ENCODE data around the gene C19orf73. TPM values are rescaled to one million over a fixed set of nuclear protein-coding genes. Genes with fewer than 3 reads are reported as not detected.
A peak's percentile ranks its signal among the peaks of the same experiment; 100 is the strongest.
"Not testable (repeated sequence)": the region's sequence is repeated elsewhere in the genome, so short reads cannot be mapped to it uniquely, and the experiment has no call there.

Gene C19orf73
- total RNA-seq, 1 donor from 2014 or later, result 2.3 TPM

GRCh38 chr19:49150106-49150943 lies 31.4 kb upstream of the C19orf73 start:
- Mint-ChIP-seq H3K36me3 (no peaks in the 10 kb centered on the region), H3K27me3 (peaks cover 3% of the 10 kb centered on the region)
- TF ChIP-seq, protein P1, sequence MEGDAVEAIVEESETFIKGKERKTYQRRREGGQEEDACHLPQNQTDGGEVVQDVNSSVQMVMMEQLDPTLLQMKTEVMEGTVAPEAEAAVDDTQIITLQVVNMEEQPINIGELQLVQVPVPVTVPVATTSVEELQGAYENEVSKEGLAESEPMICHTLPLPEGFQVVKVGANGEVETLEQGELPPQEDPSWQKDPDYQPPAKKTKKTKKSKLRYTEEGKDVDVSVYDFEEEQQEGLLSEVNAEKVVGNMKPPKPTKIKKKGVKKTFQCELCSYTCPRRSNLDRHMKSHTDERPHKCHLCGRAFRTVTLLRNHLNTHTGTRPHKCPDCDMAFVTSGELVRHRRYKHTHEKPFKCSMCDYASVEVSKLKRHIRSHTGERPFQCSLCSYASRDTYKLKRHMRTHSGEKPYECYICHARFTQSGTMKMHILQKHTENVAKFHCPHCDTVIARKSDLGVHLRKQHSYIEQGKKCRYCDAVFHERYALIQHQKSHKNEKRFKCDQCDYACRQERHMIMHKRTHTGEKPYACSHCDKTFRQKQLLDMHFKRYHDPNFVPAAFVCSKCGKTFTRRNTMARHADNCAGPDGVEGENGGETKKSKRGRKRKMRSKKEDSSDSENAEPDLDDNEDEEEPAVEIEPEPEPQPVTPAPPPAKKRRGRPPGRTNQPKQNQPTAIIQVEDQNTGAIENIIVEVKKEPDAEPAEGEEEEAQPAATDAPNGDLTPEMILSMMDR (conservative IDR thresholded peaks at IDR 0.05), result no peak

DNA sequence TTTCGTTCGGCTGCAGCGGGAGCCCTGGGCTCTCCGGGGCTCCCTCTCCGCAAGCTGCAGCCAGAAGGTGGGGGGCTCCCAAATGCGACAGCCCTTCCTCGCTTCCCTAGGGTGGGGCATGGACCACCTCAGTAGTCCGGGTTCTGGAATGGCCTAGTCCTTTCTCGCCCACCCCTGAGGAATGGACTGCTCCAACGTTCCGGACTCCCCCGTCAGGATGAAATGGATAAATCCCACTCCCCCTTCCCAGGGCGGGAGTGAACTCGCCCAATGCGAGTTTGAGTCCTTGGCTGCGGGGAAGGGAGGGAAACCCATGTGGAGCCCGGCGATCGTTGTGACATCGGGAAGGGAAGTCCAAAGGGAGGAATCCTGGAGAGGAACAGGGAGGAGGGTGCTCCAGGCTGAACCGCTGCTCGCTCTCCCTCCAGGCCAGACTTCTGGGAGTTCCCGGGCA lies 30.7 kb upstream of the C19orf73 start:
- peak; percentile 84 for DNase-seq (ENCODE audit: extremely low spot score, unreplicated experiment)
- no peaks in the 10 kb centered on the region for H3K36me3 Mint-ChIP-seq
- H3K27me3 Mint-ChIP-seq, result peaks cover 3% of the 10 kb centered on the region
- peaks cover 22% of the 10 kb centered on the region for H3K4me1 Mint-ChIP-seq (ENCODE audit: unreplicated experiment)
- TF ChIP-seq, protein P1 (conservative IDR thresholded peaks at IDR 0.05), result no peak
- H3K27ac Mint-ChIP-seq, result peak overlapping the region; percentile 88
- H3K4me3 Mint-ChIP-seq, result peak overlapping the region; percentile 95
- H3K9me3 Mint-ChIP-seq, result peaks cover 10% of the 10 kb centered on the region

More at GRCh38 chr19:49150106-49150943, 31.4 kb upstream of the C19orf73 start:
- H3K9me3 Mint-ChIP-seq, result peaks cover 10% of the 10 kb centered on the region
- DNase-seq (ENCODE audit: extremely low spot score, unreplicated experiment), result peak; percentile 90
- H3K4me3 Mint-ChIP-seq, result peak overlapping the region; percentile 95
- H3K4me1 Mint-ChIP-seq (ENCODE audit: unreplicated experiment), result peaks cover 20% of the 10 kb centered on the region
- peak overlapping the region; percentile 88 for H3K27ac Mint-ChIP-seq

- Mint-ChIP-seq H3K9me3 (peaks cover 6% of the 10 kb centered on the region), H3K4me1 (ENCODE audit: unreplicated experiment) (peaks cover 22% of the 10 kb centered on the region), H3K4me3 (peak overlapping the region; percentile 95), H3K36me3 (no peaks in the 10 kb centered on the region), H3K27ac (peak overlapping the region; percentile 88), H3K27me3 (peaks cover 3% of the 10 kb centered on the region)
- DNase-seq (ENCODE audit: extremely low spot score, unreplicated experiment), result peak; percentile 99
- TF ChIP-seq, protein P1 (conservative IDR thresholded peaks at IDR 0.05), result no peak
Observed at GRCh38 chr19:49148784-49149651, 30.1 kb upstream of the C19orf73 start.

DNA sequence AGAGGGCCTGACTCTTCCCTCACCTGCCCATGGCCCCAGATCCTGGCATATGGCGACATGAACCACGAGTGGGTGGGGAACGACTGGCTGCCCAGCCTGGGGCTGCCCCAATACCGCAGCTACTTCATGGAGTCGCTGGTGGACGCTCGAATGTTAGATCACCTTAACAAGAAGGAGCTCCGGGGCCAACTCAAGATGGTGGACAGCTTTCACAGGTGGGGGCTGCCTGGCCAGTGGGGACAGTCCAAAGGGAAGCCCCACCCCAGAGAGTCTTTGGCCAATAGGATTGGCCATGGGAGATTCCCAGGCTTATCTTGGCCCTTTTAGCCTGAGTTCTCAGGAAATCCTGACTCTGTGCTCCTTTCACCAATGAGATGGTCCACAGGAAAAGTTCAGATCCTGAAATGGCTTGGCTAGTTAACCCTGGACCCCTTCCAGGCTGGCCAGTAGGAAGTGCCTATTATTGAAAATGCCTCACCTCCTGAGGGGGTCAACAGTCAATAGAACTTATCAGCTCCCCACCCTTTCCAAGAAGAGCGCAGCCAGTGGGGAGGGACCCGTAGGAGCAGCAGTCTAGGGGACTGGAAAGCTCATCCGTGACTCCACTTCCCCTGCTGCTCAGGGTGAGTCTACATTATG lies 29.2 kb upstream of the C19orf73 start:
- no peak for DNase-seq (ENCODE audit: extremely low spot score, unreplicated experiment)
- Mint-ChIP-seq H3K36me3 (no peaks in the 10 kb centered on the region), H3K4me1 (ENCODE audit: unreplicated experiment) (peaks cover 23% of the 10 kb centered on the region), H3K9me3 (no peaks in the 10 kb centered on the region), H3K27me3 (peaks cover 3% of the 10 kb centered on the region), H3K4me3 (peak overlapping the region; percentile 95), H3K27ac (peak overlapping the region; percentile 88)
- TF ChIP-seq, protein P1 (conservative IDR thresholded peaks at IDR 0.05), result no peak

- H3K9me3 Mint-ChIP-seq; DNase-seq (ENCODE audit: extremely low spot score, unreplicated experiment); H3K36me3 Mint-ChIP-seq; H3K27me3 Mint-ChIP-seq: not testable (repeated sequence)
- peak overlapping the region; percentile 80 for H3K27ac Mint-ChIP-seq
- H3K4me1 Mint-ChIP-seq (ENCODE audit: unreplicated experiment), result peaks cover 30% of the 10 kb centered on the region
- H3K4me3 Mint-ChIP-seq, result peak overlapping the region; percentile 84
Observed at GRCh38 chr19:49146408-49146770, 27.4 kb upstream of the C19orf73 start.

Measured in type B pancreatic cell (in vitro differentiated cells).